ENCODE measurements around the gene RMND5A. TPM values are rescaled to one million over a fixed set of nuclear protein-coding genes. Genes with fewer than 3 reads are reported as not detected.
"Not testable (repeated sequence)": the region's sequence is repeated elsewhere in the genome, so short reads cannot be mapped to it uniquely, and the experiment has no call there.

The RMND5A gene
- total RNA-seq, 2 experiments from 2014 or later, result 35.0 to 44.3 TPM

- POLR2A ChIA-PET, result interaction anchor here (0.7 kb wide), 1 partner anchor 99 kb away, joined by 5 read pairs; no protein-coding TSS in a partner anchor
- Mint-ChIP-seq H3K4me3 (peak overlapping the region; percentile 76), H3K27ac (peak overlapping the region; percentile 78)
- H3K9me3 Mint-ChIP-seq (ENCODE audit: low read depth); H3K36me3 Mint-ChIP-seq (ENCODE audit: low read depth); H3K4me1 Mint-ChIP-seq; H3K27me3 Mint-ChIP-seq; intact Hi-C loops (cut with DNase I, micrococcal nuclease); CTCF ChIA-PET: not testable (repeated sequence)
- peak; percentile 72 for DNase-seq
- peak; percentile 14 for ATAC-seq
These were observed 639 bp downstream of the RMND5A start for GRCh38 chr2:86720540-86721320.

- H3K4me3 Mint-ChIP-seq; H3K27ac Mint-ChIP-seq; H3K36me3 Mint-ChIP-seq (ENCODE audit: low read depth); intact Hi-C loops (cut with DNase I, micrococcal nuclease); POLR2A ChIA-PET; H3K9me3 Mint-ChIP-seq (ENCODE audit: low read depth); CTCF ChIA-PET; H3K4me1 Mint-ChIP-seq; H3K27me3 Mint-ChIP-seq; ATAC-seq; DNase-seq: not testable (repeated sequence)
These were observed 5.6 kb downstream of the RMND5A start for GRCh38 chr2:86725706-86726105.

GRCh38 chr2:86732040-86732525 is 12.0 kb downstream of the RMND5A start:
- intact Hi-C loops (cut with DNase I, micrococcal nuclease), result not testable (repeated sequence)

GRCh38 chr2:86732837-86733236 is 12.7 kb downstream of the RMND5A start:
- CTCF ChIA-PET; H3K9me3 Mint-ChIP-seq (ENCODE audit: low read depth); POLR2A ChIA-PET; H3K27ac Mint-ChIP-seq; ATAC-seq; DNase-seq; H3K36me3 Mint-ChIP-seq (ENCODE audit: low read depth); H3K4me3 Mint-ChIP-seq; H3K27me3 Mint-ChIP-seq; intact Hi-C loops (cut with DNase I, micrococcal nuclease): not testable (repeated sequence)
- H3K4me1 Mint-ChIP-seq, result peaks cover 10% of the 10 kb centered on the region

More at GRCh38 chr2:86732040-86732525, 12.0 kb downstream of the RMND5A start:
- CTCF ChIA-PET; ATAC-seq; H3K27ac Mint-ChIP-seq; H3K27me3 Mint-ChIP-seq; POLR2A ChIA-PET; H3K36me3 Mint-ChIP-seq (ENCODE audit: low read depth); H3K4me3 Mint-ChIP-seq; H3K9me3 Mint-ChIP-seq (ENCODE audit: low read depth); DNase-seq: not testable (repeated sequence)
- peaks cover 10% of the 10 kb centered on the region for H3K4me1 Mint-ChIP-seq

- intact Hi-C loops (cut with DNase I, micrococcal nuclease); CTCF ChIA-PET; DNase-seq; H3K9me3 Mint-ChIP-seq (ENCODE audit: low read depth); ATAC-seq; H3K27ac Mint-ChIP-seq; H3K27me3 Mint-ChIP-seq; H3K36me3 Mint-ChIP-seq (ENCODE audit: low read depth); POLR2A ChIA-PET; H3K4me3 Mint-ChIP-seq: not testable (repeated sequence)
- H3K4me1 Mint-ChIP-seq, result peaks cover 10% of the 10 kb centered on the region
These were observed 13.4 kb downstream of the RMND5A start for GRCh38 chr2:86733528-86733927.

- H3K27ac Mint-ChIP-seq; POLR2A ChIA-PET; H3K27me3 Mint-ChIP-seq; intact Hi-C loops (cut with DNase I, micrococcal nuclease); H3K9me3 Mint-ChIP-seq (ENCODE audit: low read depth); H3K4me1 Mint-ChIP-seq; H3K36me3 Mint-ChIP-seq (ENCODE audit: low read depth); DNase-seq; CTCF ChIA-PET; H3K4me3 Mint-ChIP-seq: not testable (repeated sequence)
- peak; percentile 51 for ATAC-seq
These were observed 14.8 kb downstream of the RMND5A start for GRCh38 chr2:86734896-86735295.

GRCh38 chr2:86739485-86739884 is 19.4 kb downstream of the RMND5A start:
- ATAC-seq; H3K27ac Mint-ChIP-seq; H3K36me3 Mint-ChIP-seq (ENCODE audit: low read depth); intact Hi-C loops (cut with DNase I, micrococcal nuclease); H3K27me3 Mint-ChIP-seq; DNase-seq; POLR2A ChIA-PET; H3K4me3 Mint-ChIP-seq; H3K4me1 Mint-ChIP-seq; H3K9me3 Mint-ChIP-seq (ENCODE audit: low read depth); CTCF ChIA-PET: not testable (repeated sequence)

GRCh38 chr2:86739889-86740288 is 19.8 kb downstream of the RMND5A start:
- ATAC-seq; H3K36me3 Mint-ChIP-seq (ENCODE audit: low read depth); intact Hi-C loops (cut with DNase I, micrococcal nuclease); H3K27ac Mint-ChIP-seq; DNase-seq; H3K9me3 Mint-ChIP-seq (ENCODE audit: low read depth); CTCF ChIA-PET; H3K4me3 Mint-ChIP-seq; POLR2A ChIA-PET; H3K27me3 Mint-ChIP-seq: not testable (repeated sequence)
- peaks cover 11% of the 10 kb centered on the region for H3K4me1 Mint-ChIP-seq

GRCh38 chr2:86741889-86742498 is 21.9 kb downstream of the RMND5A start:
- H3K4me3 Mint-ChIP-seq; CTCF ChIA-PET; H3K9me3 Mint-ChIP-seq (ENCODE audit: low read depth); intact Hi-C loops (cut with DNase I, micrococcal nuclease); H3K27me3 Mint-ChIP-seq; POLR2A ChIA-PET; DNase-seq: not testable (repeated sequence)
- peak; percentile 70 for ATAC-seq
- Mint-ChIP-seq H3K27ac (peak overlapping the region; percentile 63), H3K36me3 (ENCODE audit: low read depth) (peaks cover 13% of the 10 kb centered on the region), H3K4me1 (peaks cover 27% of the 10 kb centered on the region)

- H3K27me3 Mint-ChIP-seq, result no peaks in the 10 kb centered on the region
These were observed 24.1 kb downstream of the RMND5A start for GRCh38 chr2:86744152-86744551.

GRCh38 chr2:86746939-86747338 is 26.8 kb downstream of the RMND5A start:
- peaks cover 45% of the 10 kb centered on the region for H3K36me3 Mint-ChIP-seq (ENCODE audit: low read depth)
- ChIA-PET POLR2A (no interaction called here), CTCF (no interaction called here)
- ATAC-seq, result no peak
- no peak for DNase-seq
- no peaks in the 10 kb centered on the region for H3K27me3 Mint-ChIP-seq
- peaks cover 48% of the 10 kb centered on the region for H3K4me1 Mint-ChIP-seq
- H3K9me3 Mint-ChIP-seq (ENCODE audit: low read depth), result peaks cover 6% of the 10 kb centered on the region
- no peak overlapping the region for H3K4me3 Mint-ChIP-seq
- intact Hi-C loops (cut with DNase I, micrococcal nuclease), result no loop called here
- H3K27ac Mint-ChIP-seq, result peak overlapping the region; percentile 38

More at GRCh38 chr2:86744152-86744551, 24.1 kb downstream of the RMND5A start:
- Mint-ChIP-seq H3K27ac (no peak overlapping the region), H3K36me3 (ENCODE audit: low read depth) (peaks cover 25% of the 10 kb centered on the region), H3K9me3 (ENCODE audit: low read depth) (no peaks in the 10 kb centered on the region), H3K4me3 (no peak overlapping the region), H3K4me1 (peaks cover 37% of the 10 kb centered on the region)
- ChIA-PET CTCF (interaction anchor here (0.9 kb wide), 1 partner anchor 20 kb away, joined by 4 read pairs; no protein-coding TSS in a partner anchor), POLR2A (no interaction called here)
- DNase-seq (no peak), ATAC-seq (no peak)
- intact Hi-C loops (cut with DNase I, micrococcal nuclease), result no loop called here

Data from activated CD4-positive, alpha-beta T cell treated with anti-CD3 and anti-CD28 coated beads for 36 hours (primary cell).